Neural cell (in vitro differentiated cells): Measurements from ENCODE around the gene KLHL17. TPM values are rescaled to one million over a fixed set of nuclear protein-coding genes. Genes with fewer than 3 reads are reported as not detected.
"Not testable (repeated sequence)": the region's sequence is repeated elsewhere in the genome, so short reads cannot be mapped to it uniquely, and the experiment has no call there.

ENCODE experiments used
- H2AFZ ChIP-seq: fragments of 200-600, 300-800 bp; sonication (generic), shearing (Covaris generic); 2 replicates; pipeline ENCODE4 v1.6.0; 2014; ENCODE audit warnings: low read depth, mild to moderate bottlenecking, antibody characterized with exemption, low read length, moderate library complexity
- H3F3A ChIP-seq: fragments of 200-600 bp; shearing (Covaris generic); 2 replicates; pipeline ENCODE4 v1.6.1; 2016; ENCODE audit warnings: mild to moderate bottlenecking, moderate library complexity, mixed read lengths, antibody characterized with exemption, low read length; ENCODE audit not compliant: insufficient read depth, poor library complexity, severe bottlenecking
- H3K27ac ChIP-seq: fragments of 200-600, 300-800 bp; sonication (generic), shearing (Covaris generic); 2 replicates; pipeline ENCODE4 v1.5.1; 2014; ENCODE audit warnings: mild to moderate bottlenecking, low read length, moderate library complexity
- H3K27me3 ChIP-seq: fragments of 300-800, 200-600 bp; sonication (generic), shearing (Covaris generic); 2 replicates; pipeline ENCODE4 v1.6.0; 2014; ENCODE audit warnings: mild to moderate bottlenecking, low read depth, low read length, moderate library complexity; ENCODE audit not compliant: insufficient read depth
- H3K36me3 ChIP-seq: fragments of 300-800, 200-600 bp; sonication (generic), shearing (Covaris generic); 2 replicates; pipeline ENCODE4 v1.5.1; 2014; ENCODE audit warnings: mild to moderate bottlenecking, antibody characterized with exemption, low read length, moderate library complexity; ENCODE audit not compliant: insufficient read depth
- H3K4me2 ChIP-seq: fragments of 300-800, 200-600 bp; sonication (generic), shearing (Covaris generic); 2 replicates; pipeline ENCODE4 v1.6.0; 2014; ENCODE audit warnings: mild to moderate bottlenecking, low read length
- H3K4me3 ChIP-seq: fragments of 300-800, 200-600 bp; sonication (generic), shearing (Covaris generic); 2 replicates; pipeline ENCODE4 v1.5.1; 2014; ENCODE audit warnings: mild to moderate bottlenecking, low read length, moderate library complexity
- H3K79me2 ChIP-seq: fragments of 200-600 bp; shearing (Covaris generic); replicated peaks from 2 replicates; pipeline ENCODE4 v1.6.0; 2014; ENCODE audit warnings: mild to moderate bottlenecking, low read length, moderate library complexity; ENCODE audit not compliant: insufficient read depth
- H3K9ac ChIP-seq: fragments of 300-800, 200-600 bp; sonication (generic), shearing (Covaris generic); 2 replicates; pipeline ENCODE4 v1.6.1; 2016; ENCODE audit warnings: mild to moderate bottlenecking, low read length, mixed read lengths
- H3K9me2 ChIP-seq: fragments of 200-600 bp; shearing (Covaris generic); 2 replicates; pipeline ENCODE4 v1.6.1; 2016; ENCODE audit warnings: mild to moderate bottlenecking, low read length, mixed read lengths; ENCODE audit not compliant: insufficient read depth
- H3K9me3 ChIP-seq: fragments of 200-600, 300-800 bp; sonication (generic), shearing (Covaris generic); 2 replicates; pipeline ENCODE4 v1.6.1; 2016; ENCODE audit warnings: mild to moderate bottlenecking, mixed run types, low read length, moderate library complexity, mixed read lengths
- H4K20me1 ChIP-seq: fragments of 200-600 bp; shearing (Covaris generic); 2 replicates; pipeline ENCODE4 v1.6.1; 2016; ENCODE audit warnings: mild to moderate bottlenecking, mixed run types; ENCODE audit not compliant: insufficient read depth
- CTCF ChIP-seq: fragments of 450-650 bp; IDR thresholded peaks from 2 replicates; pipeline ENCODE4 v1.5.1; 2014; ENCODE audit warnings: antibody characterized with exemption, mild to moderate bottlenecking, moderate library complexity; ENCODE audit not compliant: poor library complexity, severe bottlenecking
- EP300 ChIP-seq: fragments of 450-650 bp; conservative IDR thresholded peaks from 2 replicates; pipeline ENCODE4 v1.6.1; 2014; ENCODE audit warnings: antibody characterized with exemption, mild to moderate bottlenecking, moderate library complexity; ENCODE audit not compliant: poor library complexity, severe bottlenecking
- EZH2 ChIP-seq: fragments of 200-600, 300-800 bp; shearing (Covaris generic), sonication (generic); IDR thresholded peaks from 2 replicates; pipeline ENCODE4 v1.6.1; 2014; ENCODE audit warnings: antibody characterized with exemption, low read length, borderline replicate concordance, mild to moderate bottlenecking; ENCODE audit not compliant: insufficient read depth, poor library complexity, severe bottlenecking
- MXI1 ChIP-seq: fragments of 450-650 bp; conservative IDR thresholded peaks from 2 replicates; pipeline ENCODE4 v1.6.1; 2014; ENCODE audit warnings: antibody characterized with exemption, mild to moderate bottlenecking; ENCODE audit not compliant: poor library complexity, severe bottlenecking
- POLR2AphosphoS5 ChIP-seq: IDR thresholded peaks from 2 replicates; pipeline ENCODE4 v1.6.1; 2012
- RAD21 ChIP-seq: fragments of 450-650 bp; conservative IDR thresholded peaks from 2 replicates; pipeline ENCODE4 v1.6.1; 2014; ENCODE audit warnings: antibody characterized with exemption, mild to moderate bottlenecking, moderate library complexity
- SMC3 ChIP-seq: fragments of 450-650 bp; conservative IDR thresholded peaks from 2 replicates; pipeline ENCODE4 v1.6.1; 2014; ENCODE audit warnings: antibody characterized with exemption, mild to moderate bottlenecking, moderate library complexity; ENCODE audit not compliant: poor library complexity
- TAF1 ChIP-seq: IDR thresholded peaks from 2 replicates; pipeline ENCODE4 v1.6.1; 2012; ENCODE audit warnings: low read depth
- polyA plus RNA-seq: library from polyadenylated mRNA; depleted of rRNA; stranded (reverse); fragments of >200 nt; gene quantifications from 2 replicates; pipeline ENCODE4 v1.2.3, GENCODE V29; 2014
- TF ChIP-seq, protein P1 (sequence below): IDR thresholded peaks from 2 replicates; pipeline ENCODE4 v1.6.1; 2012; ENCODE audit warnings: borderline replicate concordance

The KLHL17 gene
- polyA plus RNA-seq, 1 donor from 2014 or later: 52.3 TPM

DNA sequence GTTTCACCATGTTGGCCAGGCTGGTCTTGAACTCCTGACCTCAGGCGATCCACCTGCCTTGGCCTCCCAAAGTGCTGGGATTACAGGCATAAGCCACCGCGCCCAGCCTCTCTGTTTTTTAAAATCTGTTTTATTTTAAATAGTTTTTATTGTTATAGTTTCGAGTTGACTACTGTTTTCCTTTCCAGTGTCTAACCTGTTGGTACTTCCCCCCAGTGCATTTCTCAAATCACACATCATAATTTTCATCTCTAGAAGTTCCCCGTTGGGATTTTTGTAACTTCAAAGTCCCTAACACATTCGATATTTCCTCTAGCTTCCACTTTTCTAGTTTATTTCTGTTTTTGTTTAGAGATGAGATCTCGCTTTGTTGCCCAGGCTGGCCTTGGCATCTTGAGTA, 32.0 kb downstream of the KLHL17 start:
- no peaks in the 10 kb centered on the region for H3F3A ChIP-seq
- no peak overlapping the region for H3K4me2 ChIP-seq
- no peak overlapping the region for H2AFZ ChIP-seq
- no peaks in the 10 kb centered on the region for H3K27me3 ChIP-seq
- H3K27ac ChIP-seq: no peak overlapping the region
- no peaks in the 10 kb centered on the region for H3K79me2 ChIP-seq
- no peaks in the 10 kb centered on the region for H3K9me3 ChIP-seq
- no peak overlapping the region for H3K9ac ChIP-seq
- no peaks in the 10 kb centered on the region for H4K20me1 ChIP-seq
- no peak for TF ChIP-seq CTCF
- TF ChIP-seq SMC3: no peak
- no peak for TF ChIP-seq TAF1
- TF ChIP-seq MXI1: no peak
- TF ChIP-seq EZH2: no peak
- TF ChIP-seq, protein P1, sequence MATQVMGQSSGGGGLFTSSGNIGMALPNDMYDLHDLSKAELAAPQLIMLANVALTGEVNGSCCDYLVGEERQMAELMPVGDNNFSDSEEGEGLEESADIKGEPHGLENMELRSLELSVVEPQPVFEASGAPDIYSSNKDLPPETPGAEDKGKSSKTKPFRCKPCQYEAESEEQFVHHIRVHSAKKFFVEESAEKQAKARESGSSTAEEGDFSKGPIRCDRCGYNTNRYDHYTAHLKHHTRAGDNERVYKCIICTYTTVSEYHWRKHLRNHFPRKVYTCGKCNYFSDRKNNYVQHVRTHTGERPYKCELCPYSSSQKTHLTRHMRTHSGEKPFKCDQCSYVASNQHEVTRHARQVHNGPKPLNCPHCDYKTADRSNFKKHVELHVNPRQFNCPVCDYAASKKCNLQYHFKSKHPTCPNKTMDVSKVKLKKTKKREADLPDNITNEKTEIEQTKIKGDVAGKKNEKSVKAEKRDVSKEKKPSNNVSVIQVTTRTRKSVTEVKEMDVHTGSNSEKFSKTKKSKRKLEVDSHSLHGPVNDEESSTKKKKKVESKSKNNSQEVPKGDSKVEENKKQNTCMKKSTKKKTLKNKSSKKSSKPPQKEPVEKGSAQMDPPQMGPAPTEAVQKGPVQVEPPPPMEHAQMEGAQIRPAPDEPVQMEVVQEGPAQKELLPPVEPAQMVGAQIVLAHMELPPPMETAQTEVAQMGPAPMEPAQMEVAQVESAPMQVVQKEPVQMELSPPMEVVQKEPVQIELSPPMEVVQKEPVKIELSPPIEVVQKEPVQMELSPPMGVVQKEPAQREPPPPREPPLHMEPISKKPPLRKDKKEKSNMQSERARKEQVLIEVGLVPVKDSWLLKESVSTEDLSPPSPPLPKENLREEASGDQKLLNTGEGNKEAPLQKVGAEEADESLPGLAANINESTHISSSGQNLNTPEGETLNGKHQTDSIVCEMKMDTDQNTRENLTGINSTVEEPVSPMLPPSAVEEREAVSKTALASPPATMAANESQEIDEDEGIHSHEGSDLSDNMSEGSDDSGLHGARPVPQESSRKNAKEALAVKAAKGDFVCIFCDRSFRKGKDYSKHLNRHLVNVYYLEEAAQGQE: no peak
- no peak for TF ChIP-seq POLR2AphosphoS5
- TF ChIP-seq EP300: no peak
- TF ChIP-seq RAD21: no peak
- no peaks in the 10 kb centered on the region for H3K9me2 ChIP-seq
- no peak overlapping the region for H3K4me3 ChIP-seq
- no peaks in the 10 kb centered on the region for H3K36me3 ChIP-seq

DNA sequence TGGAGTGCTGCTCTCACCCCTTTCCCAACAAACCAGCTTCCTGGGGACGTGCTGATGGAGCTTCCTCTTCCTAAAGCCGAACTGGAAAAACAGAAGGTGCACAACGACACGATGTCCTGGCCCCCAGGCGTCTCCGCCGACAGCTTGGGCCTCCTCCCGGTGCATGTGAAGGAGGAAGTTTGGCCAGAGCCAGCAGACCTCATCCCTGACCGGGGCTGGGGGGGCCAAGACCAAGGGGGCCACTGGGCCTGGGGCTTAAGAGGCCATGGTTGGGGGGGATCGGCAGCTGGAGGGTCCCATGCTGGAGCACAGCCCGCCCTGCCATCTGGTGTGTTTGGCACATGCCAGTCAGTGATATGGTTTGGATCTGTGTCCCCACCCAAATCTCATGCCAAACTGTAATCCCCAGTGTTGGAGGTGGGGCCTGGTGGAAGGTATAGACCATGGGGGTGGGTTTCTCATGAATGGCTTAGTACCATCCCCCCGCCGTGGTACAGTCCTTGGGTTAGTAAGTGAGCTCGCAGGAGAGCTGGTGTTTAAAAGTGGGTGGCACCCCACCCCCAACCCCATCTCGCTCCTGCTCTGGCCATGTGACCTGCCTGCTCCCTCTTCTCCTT, 33.1 kb downstream of the KLHL17 start:
- no peaks in the 10 kb centered on the region for H3K9me3 ChIP-seq
- H3K9ac ChIP-seq: no peak overlapping the region
- no peaks in the 10 kb centered on the region for H3K79me2 ChIP-seq
- H3K4me2 ChIP-seq: no peak overlapping the region
- H4K20me1 ChIP-seq: no peaks in the 10 kb centered on the region
- H3K9me2 ChIP-seq: no peaks in the 10 kb centered on the region
- no peak overlapping the region for H3K4me3 ChIP-seq
- H3K27ac ChIP-seq: no peak overlapping the region
- no peaks in the 10 kb centered on the region for H3K36me3 ChIP-seq
- no peaks in the 10 kb centered on the region for H3F3A ChIP-seq
- TF ChIP-seq TAF1 (no peak), RAD21 (no peak), MXI1 (no peak), POLR2AphosphoS5 (no peak), EP300 (no peak), SMC3 (no peak), EZH2 (no peak), CTCF (no peak)
- TF ChIP-seq, protein P1: no peak
- no peak overlapping the region for H2AFZ ChIP-seq
- H3K27me3 ChIP-seq: no peaks in the 10 kb centered on the region

GRCh38 chr1:994546-994945, 34.2 kb downstream of the KLHL17 start:
- not testable (repeated sequence) for H4K20me1 ChIP-seq

More at GRCh38 chr1:994546-994945, 34.2 kb downstream of the KLHL17 start:
- not testable (repeated sequence) for H3K9me3 ChIP-seq, H3K27ac ChIP-seq, H3F3A ChIP-seq, H3K79me2 ChIP-seq, H3K4me3 ChIP-seq, H3K36me3 ChIP-seq, H3K9ac ChIP-seq, H2AFZ ChIP-seq, H3K4me2 ChIP-seq, H3K27me3 ChIP-seq, H3K9me2 ChIP-seq
